NCI-H2227 treated with DMSO at 0.1 percent for 48 hours (cell line): ENCODE results near the gene CARD19.

ENCODE experiments used
- DNase-seq: peaks from one replicate; lab custom pipeline; 2025; lab: John Stamatoyannopoulos, UW

Gene CARD19

GRCh38 chr9:93096131-93096802, at the start of gene CARD19:
CARD19 (plus strand) TSS chr9:93096217; CDS start chr9:93096346, 129 bp downstream.
- no peak for DNase-seq

- no peak for DNase-seq
Measured at GRCh38 chr9:93048566-93049448, 47.2 kb upstream of the CARD19 start.

GRCh38 chr9:93049491-93049890, 46.5 kb upstream of the CARD19 start:
- no peak for DNase-seq

- no peak for DNase-seq
Measured at GRCh38 chr9:93050231-93050630, 45.8 kb upstream of the CARD19 start.

- DNase-seq: no peak
Measured at GRCh38 chr9:93051680-93052089, 44.3 kb upstream of the CARD19 start.

GRCh38 chr9:93052791-93053540, 43.1 kb upstream of the CARD19 start:
- DNase-seq: no peak

- no peak for DNase-seq
Measured at GRCh38 chr9:93053781-93054331, 42.2 kb upstream of the CARD19 start.

GRCh38 chr9:93054758-93055704, 41.0 kb upstream of the CARD19 start:
- DNase-seq: no peak

GRCh38 chr9:93057042-93057702, 38.8 kb upstream of the CARD19 start:
- no peak for DNase-seq

GRCh38 chr9:93057703-93058354, 38.2 kb upstream of the CARD19 start:
- DNase-seq: no peak

GRCh38 chr9:93058355-93059010, 37.5 kb upstream of the CARD19 start, which contains the start of gene SUSD3:
SUSD3 (plus strand) TSS chr9:93058701; CDS start chr9:93058743, 42 bp downstream.
- DNase-seq: no peak

GRCh38 chr9:93059011-93059714, 36.9 kb upstream of the CARD19 start:
- DNase-seq: no peak

GRCh38 chr9:93059715-93060578, 36.1 kb upstream of the CARD19 start:
- no peak for DNase-seq

- no peak for DNase-seq
Measured at GRCh38 chr9:93060746-93061259, 35.2 kb upstream of the CARD19 start.

- no peak for DNase-seq
Measured at GRCh38 chr9:93061260-93061751, 34.7 kb upstream of the CARD19 start.

GRCh38 chr9:93061791-93062763, 33.9 kb upstream of the CARD19 start:
- DNase-seq: no peak
